Nephron progenitor cell (in vitro differentiated cells): ENCODE results near the gene PITX3.
"Not testable (repeated sequence)": the region's sequence is repeated elsewhere in the genome, so short reads cannot be mapped to it uniquely, and the experiment has no call there.

Source experiments
- DNase-seq: peaks from one replicate; pipeline ENCODE4 v3.0.0; 2021
- H3K27ac Mint-ChIP-seq: 2 replicates; pipeline ENCODE4 v1.8.0; 2021; ENCODE audit warnings: mild to moderate bottlenecking, moderate library complexity, mixed read lengths
- H3K27me3 Mint-ChIP-seq: 2 replicates; pipeline ENCODE4 v1.8.0; 2021; ENCODE audit warnings: mild to moderate bottlenecking, low read depth, mixed read lengths; ENCODE audit not compliant: poor library complexity
- H3K36me3 Mint-ChIP-seq: 2 replicates; pipeline ENCODE4 v1.8.0; 2021; ENCODE audit warnings: low read depth, mixed read lengths
- H3K4me1 Mint-ChIP-seq: 2 replicates; pipeline ENCODE4 v1.8.0; 2021; ENCODE audit warnings: mixed read lengths
- H3K4me3 Mint-ChIP-seq: 2 replicates; pipeline ENCODE4 v1.8.0; 2021; ENCODE audit warnings: mild to moderate bottlenecking, moderate library complexity, mixed read lengths
- H3K9me3 Mint-ChIP-seq: 2 replicates; pipeline ENCODE4 v1.8.0; 2021; ENCODE audit warnings: mild to moderate bottlenecking, moderate library complexity, mixed read lengths
- TF ChIP-seq, protein P1 (sequence below): fragments of 200-600 bp; sonication (generic); IDR thresholded peaks from 2 replicates; pipeline ENCODE4 v1.5.0; 2021; ENCODE audit warnings: antibody characterized with exemption

Gene PITX3

GRCh38 chr10:102222797-102223196, 18.5 kb downstream of the PITX3 start:
- no peaks in the 10 kb centered on the region for H3K9me3 Mint-ChIP-seq
- DNase-seq, result no peak
- H3K36me3 Mint-ChIP-seq, result no peaks in the 10 kb centered on the region
- no peak overlapping the region for H3K27ac Mint-ChIP-seq
- H3K4me3 Mint-ChIP-seq, result no peak overlapping the region
- TF ChIP-seq, protein P1, sequence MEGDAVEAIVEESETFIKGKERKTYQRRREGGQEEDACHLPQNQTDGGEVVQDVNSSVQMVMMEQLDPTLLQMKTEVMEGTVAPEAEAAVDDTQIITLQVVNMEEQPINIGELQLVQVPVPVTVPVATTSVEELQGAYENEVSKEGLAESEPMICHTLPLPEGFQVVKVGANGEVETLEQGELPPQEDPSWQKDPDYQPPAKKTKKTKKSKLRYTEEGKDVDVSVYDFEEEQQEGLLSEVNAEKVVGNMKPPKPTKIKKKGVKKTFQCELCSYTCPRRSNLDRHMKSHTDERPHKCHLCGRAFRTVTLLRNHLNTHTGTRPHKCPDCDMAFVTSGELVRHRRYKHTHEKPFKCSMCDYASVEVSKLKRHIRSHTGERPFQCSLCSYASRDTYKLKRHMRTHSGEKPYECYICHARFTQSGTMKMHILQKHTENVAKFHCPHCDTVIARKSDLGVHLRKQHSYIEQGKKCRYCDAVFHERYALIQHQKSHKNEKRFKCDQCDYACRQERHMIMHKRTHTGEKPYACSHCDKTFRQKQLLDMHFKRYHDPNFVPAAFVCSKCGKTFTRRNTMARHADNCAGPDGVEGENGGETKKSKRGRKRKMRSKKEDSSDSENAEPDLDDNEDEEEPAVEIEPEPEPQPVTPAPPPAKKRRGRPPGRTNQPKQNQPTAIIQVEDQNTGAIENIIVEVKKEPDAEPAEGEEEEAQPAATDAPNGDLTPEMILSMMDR, result no peak
- peaks cover 78% of the 10 kb centered on the region for H3K27me3 Mint-ChIP-seq
- H3K4me1 Mint-ChIP-seq, result peaks cover 13% of the 10 kb centered on the region

- Mint-ChIP-seq H3K36me3 (no peaks in the 10 kb centered on the region), H3K4me1 (peaks cover 8% of the 10 kb centered on the region), H3K9me3 (no peaks in the 10 kb centered on the region), H3K4me3 (no peak overlapping the region), H3K27me3 (peaks cover 69% of the 10 kb centered on the region), H3K27ac (no peak overlapping the region)
- DNase-seq, result no peak
- TF ChIP-seq, protein P1, result no peak
Observed at GRCh38 chr10:102220612-102221011, 20.7 kb downstream of the PITX3 start.

DNA sequence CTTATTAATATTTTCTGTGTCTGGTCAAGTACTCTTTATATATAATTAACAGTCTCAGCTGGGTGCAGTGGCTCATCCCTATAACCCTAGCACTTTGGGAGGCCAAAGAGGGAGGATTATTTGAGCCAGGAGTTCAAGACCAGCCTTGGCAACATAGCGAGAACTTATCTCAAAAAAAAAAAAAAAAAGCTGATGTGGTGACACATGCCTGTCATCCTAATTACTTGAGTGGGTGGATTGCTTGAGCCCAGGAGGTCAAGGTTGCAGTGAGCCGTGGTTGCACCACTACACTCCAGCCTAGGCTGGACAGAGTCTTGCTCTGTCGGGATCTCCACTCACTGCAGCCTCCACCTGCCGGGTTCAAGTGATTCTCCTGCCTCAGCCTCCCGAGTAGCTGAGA, 21.9 kb downstream of the PITX3 start:
- Mint-ChIP-seq H3K36me3 (no peaks in the 10 kb centered on the region), H3K27ac (no peak overlapping the region), H3K9me3 (peaks cover 2% of the 10 kb centered on the region), H3K27me3 (peaks cover 62% of the 10 kb centered on the region), H3K4me3 (no peak overlapping the region), H3K4me1 (no peaks in the 10 kb centered on the region)
- TF ChIP-seq, protein P1, result no peak
- no peak for DNase-seq

DNA sequence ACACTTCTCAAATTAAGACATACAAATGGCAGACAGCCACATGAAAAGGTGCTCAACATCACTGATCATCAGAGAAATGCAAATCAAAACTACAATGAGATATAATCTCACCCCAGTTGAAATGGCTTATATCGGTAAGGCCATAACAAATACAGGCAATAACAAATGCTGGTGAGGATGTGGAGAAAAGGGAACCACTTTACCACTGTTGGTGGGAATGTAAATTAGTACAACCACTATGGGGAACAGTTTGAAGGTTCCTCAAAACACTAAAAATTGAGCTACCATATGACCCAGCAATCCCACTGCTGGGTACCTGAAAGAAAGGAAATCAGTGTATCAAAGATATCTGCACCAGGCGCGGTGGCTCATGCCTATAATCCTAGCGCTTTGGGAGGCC, 27.7 kb downstream of the PITX3 start:
- not testable (repeated sequence) for H3K4me1 Mint-ChIP-seq, H3K27ac Mint-ChIP-seq, DNase-seq, H3K9me3 Mint-ChIP-seq, H3K4me3 Mint-ChIP-seq, H3K36me3 Mint-ChIP-seq
- H3K27me3 Mint-ChIP-seq, result peaks cover 40% of the 10 kb centered on the region

DNA sequence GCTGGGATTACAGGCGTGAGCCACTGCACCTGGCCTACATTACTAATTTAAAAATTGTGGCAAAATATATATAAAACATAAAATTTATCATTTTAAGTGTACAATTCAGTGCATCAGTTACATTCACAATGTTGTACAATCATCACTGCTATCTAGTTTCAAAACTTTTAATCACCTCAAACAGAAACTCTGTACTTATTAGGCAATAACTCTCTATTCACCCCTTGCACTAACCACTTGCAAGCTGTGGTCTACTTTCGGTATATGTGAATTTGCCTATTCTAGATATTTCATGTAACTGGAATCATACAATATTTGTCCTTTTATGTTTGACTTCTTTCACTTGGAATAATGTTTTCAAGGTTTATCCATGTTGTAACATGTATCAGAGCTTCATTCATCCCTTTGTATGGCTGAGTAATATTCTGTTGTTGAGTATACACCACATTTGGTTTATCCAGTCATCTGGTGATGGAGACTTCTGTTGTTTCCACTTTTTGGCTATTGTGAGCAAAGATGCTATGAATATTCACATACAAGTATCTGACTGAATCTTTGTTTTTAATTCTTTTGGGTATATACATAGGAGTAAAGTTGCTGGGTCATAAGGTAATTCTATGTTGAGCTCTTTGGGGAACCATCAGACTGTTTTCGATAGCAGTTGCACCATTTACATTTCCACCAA, 29.6 kb downstream of the PITX3 start:
- Mint-ChIP-seq H3K4me1 (no peaks in the 10 kb centered on the region), H3K27ac (no peak overlapping the region), H3K4me3 (no peak overlapping the region), H3K27me3 (peaks cover 33% of the 10 kb centered on the region), H3K36me3 (no peaks in the 10 kb centered on the region), H3K9me3 (peaks cover 5% of the 10 kb centered on the region)
- TF ChIP-seq, protein P1, result no peak
- DNase-seq, result no peak

- Mint-ChIP-seq H3K9me3 (peaks cover 16% of the 10 kb centered on the region), H3K4me3 (no peak overlapping the region), H3K27me3 (peaks cover 29% of the 10 kb centered on the region), H3K4me1 (no peaks in the 10 kb centered on the region), H3K27ac (no peak overlapping the region), H3K36me3 (no peaks in the 10 kb centered on the region)
- TF ChIP-seq, protein P1, result no peak
- no peak for DNase-seq
Observed at GRCh38 chr10:102208311-102209035, 32.8 kb downstream of the PITX3 start.
